HCT116 (cell line): Measurements from ENCODE around the gene ZCCHC2. TPM values are rescaled to one million over a fixed set of nuclear protein-coding genes. Genes with fewer than 3 reads are reported as not detected.

Source experiments
- ATAC-seq: fragments of 200-7000 bp; cut with Tn5 transposase; 2 replicates; pipeline ENCODE4 v1.9.1; 2020; ENCODE audit warnings: mild to moderate bottlenecking, moderate library complexity
- BruUV-seq: library from RNA; stranded (reverse); fragments of 400-500 nt; replicated peaks from 2 replicates; lab custom pipeline; 2021; lab: Mats Ljungman, UMichigan
- CTCF ChIA-PET: fragments of 300-600 bp; sonication (Branson Sonifier 250); formaldehyde crosslinking; loops from one replicate; lab custom pipeline; 2021; ENCODE audit warnings: antibody characterized with exemption; lab: Charles Lee
- POLR2A ChIA-PET: fragments of 300-600, 350-600 bp; sonication (Branson Sonifier 250); formaldehyde crosslinking; loops from one replicate; lab custom pipeline; 2021; ENCODE audit warnings: antibody characterized with exemption; lab: Charles Lee
- RAD21 ChIA-PET, 2 experiments: fragments of 300-600 bp; sonication (Branson Sonifier 250); formaldehyde crosslinking; loops; one replicate each; lab custom pipeline; 2023; ENCODE audit warnings: low total read pairs in 2 of 2; ENCODE audit not compliant: uncharacterized antibody in 2 of 2, unreplicated experiment in 2 of 2, low non-redundant PET in 1 of 2; lab: Charles Lee
- DNase-seq: peaks from one replicate; pipeline ENCODE4 v3.0.0-alpha.2; 2010; ENCODE audit warnings: low read depth, low spot score
- H2AFZ ChIP-seq: fragments of 200-600 bp; shearing (Covaris generic), sonication (generic); 2 replicates; pipeline ENCODE4 v1.6.1; 2017; ENCODE audit warnings: low read depth, mixed run types, mixed read lengths, antibody characterized with exemption, low read length; ENCODE audit not compliant: poor library complexity, severe bottlenecking
- H3K27ac ChIP-seq: 2 replicates; pipeline ENCODE4 v1.5.1; 2012; ENCODE audit warnings: low read depth, low read length
- H3K27me3 ChIP-seq: fragments of 200-600 bp; sonication (generic); 2 replicates; pipeline ENCODE4 v1.6.1; 2016; ENCODE audit warnings: mixed run types, low read length, mixed read lengths; ENCODE audit not compliant: insufficient read depth
- H3K36me3 ChIP-seq, 2 experiments: fragments of 200-500 bp in 1 of 2; fragments of 200-600 bp in 1 of 2; sonication (Bioruptor generic) in 1 of 2; sonication (generic) in 1 of 2; 2 replicates each; pipeline versions ENCODE4 v1.5.1 to v1.6.1; 2014 to 2016; ENCODE audit warnings: low read length in 2 of 2, inconsistent platforms in 1 of 2, mixed read lengths in 1 of 2, mixed run types in 1 of 2; ENCODE audit not compliant: insufficient read depth in 2 of 2, control insufficient read depth in 1 of 2
- H3K4me1 ChIP-seq, 2 experiments: fragments of 200-600 bp in 1 of 2; sonication (generic) in 1 of 2; 2 replicates each; pipeline versions ENCODE4 v1.5.1 to v1.6.1; 2012 to 2017; ENCODE audit warnings: low read length in 2 of 2, inconsistent platforms in 1 of 2, mild to moderate bottlenecking in 1 of 2, mixed read lengths in 1 of 2, mixed run types in 1 of 2, moderate library complexity in 1 of 2; ENCODE audit not compliant: insufficient read depth in 2 of 2, control insufficient read depth in 1 of 2
- H3K4me2 ChIP-seq: fragments of 200-600 bp; sonication (generic); 2 replicates; pipeline ENCODE4 v1.6.1; 2017; ENCODE audit warnings: mixed run types, low read length, mixed read lengths
- H3K4me3 ChIP-seq, 2 experiments: fragments of 200-600 bp in 1 of 2; sonication (generic) in 1 of 2; replicated peaks in 1 of 2; 2 replicates each; pipeline ENCODE4 v1.5.1; 2011 to 2016; ENCODE audit warnings: low read length in 2 of 2, control low read depth in 1 of 2, low read depth in 1 of 2, mild to moderate bottlenecking in 1 of 2, mixed read lengths in 1 of 2, mixed run types in 1 of 2
- H3K79me2 ChIP-seq: fragments of 200-600 bp; sonication (generic); 2 replicates; pipeline ENCODE4 v1.6.1; 2017; ENCODE audit warnings: mild to moderate bottlenecking, mixed run types, low read length, moderate library complexity, mixed read lengths; ENCODE audit not compliant: insufficient read depth
- H3K9ac ChIP-seq: fragments of 200-600 bp; sonication (generic); 2 replicates; pipeline ENCODE4 v1.6.1; 2016; ENCODE audit warnings: low read length, mixed read lengths
- H3K9me2 ChIP-seq: fragments of 200-600 bp; sonication (generic), shearing (Covaris generic); 2 replicates; pipeline ENCODE4 v1.6.1; 2017; ENCODE audit warnings: mixed run types, mild to moderate bottlenecking, moderate library complexity; ENCODE audit not compliant: insufficient read depth
- H3K9me3 ChIP-seq, 2 experiments: fragments of 200-500 bp in 1 of 2; fragments of 200-600 bp in 1 of 2; sonication (Bioruptor generic) in 1 of 2; sonication (generic) in 1 of 2; 2 replicates each; pipeline ENCODE4 v1.6.1; 2014 to 2017; ENCODE audit warnings: low read length in 2 of 2, mixed read lengths in 2 of 2, inconsistent platforms in 1 of 2, low read depth in 1 of 2, mild to moderate bottlenecking in 1 of 2, mixed run types in 1 of 2, moderate library complexity in 1 of 2; ENCODE audit not compliant: control insufficient read depth in 1 of 2, insufficient read depth in 1 of 2
- H4K20me1 ChIP-seq: fragments of 200-600 bp; sonication (generic), shearing (Covaris generic); 2 replicates; pipeline ENCODE4 v1.6.1; 2017; ENCODE audit warnings: mixed run types, mild to moderate bottlenecking, moderate library complexity; ENCODE audit not compliant: insufficient read depth
- CEBPB ChIP-seq: IDR thresholded peaks from 2 replicates; pipeline ENCODE4 v1.6.1; 2012; ENCODE audit warnings: low read depth
- EGR1 ChIP-seq: IDR thresholded peaks from 2 replicates; pipeline ENCODE4 v1.6.1; 2012; ENCODE audit warnings: low read depth
- EZH2 ChIP-seq: fragments of 200-600 bp; sonication (generic); IDR thresholded peaks from 2 replicates; pipeline ENCODE4 v1.6.1; 2017; ENCODE audit warnings: antibody characterized with exemption, mixed run types
- EZH2phosphoT487 ChIP-seq: fragments of 200-600 bp; IDR thresholded peaks from 2 replicates; pipeline ENCODE4 v1.6.1; 2018; ENCODE audit warnings: antibody characterized with exemption, borderline replicate concordance
- FOSL1 ChIP-seq: IDR thresholded peaks from 2 replicates; pipeline ENCODE4 v1.6.1; 2012; ENCODE audit warnings: low read depth
- SIN3A ChIP-seq: IDR thresholded peaks from 2 replicates; pipeline ENCODE4 v1.6.1; 2012; ENCODE audit warnings: low read depth
- SP1 ChIP-seq: IDR thresholded peaks from 2 replicates; pipeline ENCODE4 v1.6.1; 2012; ENCODE audit warnings: low read depth
- SRF ChIP-seq: IDR thresholded peaks from 2 replicates; pipeline ENCODE4 v1.6.1; 2012; ENCODE audit warnings: low read depth
- YY1 ChIP-seq: IDR thresholded peaks from 2 replicates; pipeline ENCODE4 v1.6.1; 2011; ENCODE audit warnings: low read length, low read depth, moderate library complexity, mild to moderate bottlenecking; ENCODE audit not compliant: insufficient replicate concordance; ENCODE audit errors: extremely low read depth
- ZNF274 ChIP-seq: fragments of 200-500 bp; sonication (Bioruptor generic); IDR thresholded peaks from 2 replicates; pipeline ENCODE4 v1.6.1; 2014; ENCODE audit warnings: mild to moderate bottlenecking, low read depth, low read length, inconsistent platforms
- intact Hi-C: fragments of 100-400 bp; cut with micrococcal nuclease; formaldehyde crosslinking; loops from 2 replicates; pipeline ENCODE4 v1.10.0; 2022
- total RNA-seq: library from RNA; stranded (reverse); gene quantifications from one replicate; pipeline ENCODE4 v1.2.1, GENCODE V29; 2021; ENCODE audit not compliant: unreplicated experiment
- TF ChIP-seq, protein P1 (sequence below): IDR thresholded peaks from 2 replicates; pipeline ENCODE4 v1.6.1; 2011; ENCODE audit warnings: mild to moderate bottlenecking, low read length, moderate library complexity; ENCODE audit not compliant: insufficient replicate concordance; ENCODE audit errors: extremely low read depth
- TF ChIP-seq, protein P2 (sequence below): IDR thresholded peaks from 2 replicates; pipeline ENCODE4 v1.6.1; 2012

The ZCCHC2 gene
- total RNA-seq, 1 experiment from 2014 or later = 17.7 TPM

DNA sequence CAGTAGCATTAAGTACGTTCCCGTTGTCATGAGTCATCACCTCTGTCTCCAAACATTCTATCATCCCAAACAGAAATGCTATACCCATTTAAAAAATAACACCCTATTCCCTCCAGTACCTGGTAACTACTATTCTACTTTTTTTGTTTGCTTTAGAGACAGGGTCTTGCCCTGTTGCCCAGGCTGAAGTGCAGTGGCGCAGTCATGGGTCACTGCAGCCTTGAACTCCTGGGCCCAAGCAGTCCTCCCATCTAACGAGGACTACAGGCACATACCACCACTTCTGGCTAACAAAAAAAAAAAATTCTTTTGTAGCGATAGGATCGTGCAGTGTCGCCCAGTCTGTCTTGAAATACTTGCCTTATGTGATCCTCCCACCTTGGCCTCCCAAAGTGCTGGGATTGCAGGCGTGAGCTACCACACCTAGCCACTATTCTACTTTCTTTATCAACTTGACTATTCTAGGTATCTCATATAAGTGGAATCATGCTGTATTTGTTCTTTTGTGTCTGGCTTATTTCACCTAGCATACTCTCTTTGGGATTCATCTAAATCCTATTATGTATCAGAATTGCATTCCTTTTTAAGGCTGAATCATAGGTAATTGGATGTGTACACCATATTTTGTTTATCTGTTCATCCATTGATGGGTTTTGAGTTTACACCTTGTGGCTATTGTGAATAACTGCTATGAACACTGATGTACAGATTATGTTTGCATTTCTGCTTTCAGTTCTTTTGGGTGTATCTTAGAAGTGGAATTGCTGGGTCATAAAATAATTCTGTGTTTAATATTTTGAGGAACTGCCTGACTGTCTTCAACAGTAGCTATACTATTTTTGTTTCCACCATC is 14.4 kb downstream of the ZCCHC2 start:
- H3K27me3 ChIP-seq = no peaks in the 10 kb centered on the region
- no peak for TF ChIP-seq EZH2
- no peak for TF ChIP-seq CEBPB
- TF ChIP-seq FOSL1 = no peak
- no peak for TF ChIP-seq YY1
- no peak for TF ChIP-seq SRF
- no peak for TF ChIP-seq ZNF274
- no peak for TF ChIP-seq SP1
- TF ChIP-seq EZH2phosphoT487 = no peak
- TF ChIP-seq, protein P1, sequence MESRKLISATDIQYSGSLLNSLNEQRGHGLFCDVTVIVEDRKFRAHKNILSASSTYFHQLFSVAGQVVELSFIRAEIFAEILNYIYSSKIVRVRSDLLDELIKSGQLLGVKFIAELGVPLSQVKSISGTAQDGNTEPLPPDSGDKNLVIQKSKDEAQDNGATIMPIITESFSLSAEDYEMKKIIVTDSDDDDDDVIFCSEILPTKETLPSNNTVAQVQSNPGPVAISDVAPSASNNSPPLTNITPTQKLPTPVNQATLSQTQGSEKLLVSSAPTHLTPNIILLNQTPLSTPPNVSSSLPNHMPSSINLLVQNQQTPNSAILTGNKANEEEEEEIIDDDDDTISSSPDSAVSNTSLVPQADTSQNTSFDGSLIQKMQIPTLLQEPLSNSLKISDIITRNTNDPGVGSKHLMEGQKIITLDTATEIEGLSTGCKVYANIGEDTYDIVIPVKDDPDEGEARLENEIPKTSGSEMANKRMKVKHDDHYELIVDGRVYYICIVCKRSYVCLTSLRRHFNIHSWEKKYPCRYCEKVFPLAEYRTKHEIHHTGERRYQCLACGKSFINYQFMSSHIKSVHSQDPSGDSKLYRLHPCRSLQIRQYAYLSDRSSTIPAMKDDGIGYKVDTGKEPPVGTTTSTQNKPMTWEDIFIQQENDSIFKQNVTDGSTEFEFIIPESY = no peak
- TF ChIP-seq, protein P2, sequence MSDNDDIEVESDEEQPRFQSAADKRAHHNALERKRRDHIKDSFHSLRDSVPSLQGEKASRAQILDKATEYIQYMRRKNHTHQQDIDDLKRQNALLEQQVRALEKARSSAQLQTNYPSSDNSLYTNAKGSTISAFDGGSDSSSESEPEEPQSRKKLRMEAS = no peak
- no peak for TF ChIP-seq SIN3A
- TF ChIP-seq EGR1 = no peak
- TF ChIP-seq, all 23 proteins: peak for 0
- Histone ChIP-seq H3K79me2 (peaks cover 50% of the 10 kb centered on the region), H3K9ac (no peak overlapping the region), H3K9me2 (no peaks in the 10 kb centered on the region), H3K4me2 (no peak overlapping the region), H3K4me1 (peaks cover 0 to 13% of the 10 kb centered on the region in 2 experiments; a peak in 2 of 4 replicates), H3K27ac (no peak overlapping the region), H3K36me3 (peaks cover 0 to 2% of the 10 kb centered on the region in 2 experiments; a peak in 2 of 4 replicates), H3K9me3 (no peaks in the 10 kb centered on the region), H2AFZ (no peak overlapping the region), H3K4me3 (no peak overlapping the region), H4K20me1 (no peaks in the 10 kb centered on the region)
- intact Hi-C loops = no loop called here
- BruUV-seq = no TSS peak
- POLR2A ChIA-PET = interaction anchor here (0.6 kb wide), 1 partner anchor 31 kb away, joined by 3 read pairs; no protein-coding TSS in a partner anchor
- RAD21 ChIA-PET = no interaction called here
- CTCF ChIA-PET = no interaction called here
- ATAC-seq (no peak), DNase-seq (no peak)
